ENCODE measurements around the gene PDE4D. TPM values are rescaled to one million over a fixed set of nuclear protein-coding genes. Genes with fewer than 3 reads are reported as not detected.

Gene PDE4D
- total and polyA plus RNA-seq, 2 donors (not counting 1 experiment from before 2014, with no cell fraction given): 14.9 to 171 TPM

DNA sequence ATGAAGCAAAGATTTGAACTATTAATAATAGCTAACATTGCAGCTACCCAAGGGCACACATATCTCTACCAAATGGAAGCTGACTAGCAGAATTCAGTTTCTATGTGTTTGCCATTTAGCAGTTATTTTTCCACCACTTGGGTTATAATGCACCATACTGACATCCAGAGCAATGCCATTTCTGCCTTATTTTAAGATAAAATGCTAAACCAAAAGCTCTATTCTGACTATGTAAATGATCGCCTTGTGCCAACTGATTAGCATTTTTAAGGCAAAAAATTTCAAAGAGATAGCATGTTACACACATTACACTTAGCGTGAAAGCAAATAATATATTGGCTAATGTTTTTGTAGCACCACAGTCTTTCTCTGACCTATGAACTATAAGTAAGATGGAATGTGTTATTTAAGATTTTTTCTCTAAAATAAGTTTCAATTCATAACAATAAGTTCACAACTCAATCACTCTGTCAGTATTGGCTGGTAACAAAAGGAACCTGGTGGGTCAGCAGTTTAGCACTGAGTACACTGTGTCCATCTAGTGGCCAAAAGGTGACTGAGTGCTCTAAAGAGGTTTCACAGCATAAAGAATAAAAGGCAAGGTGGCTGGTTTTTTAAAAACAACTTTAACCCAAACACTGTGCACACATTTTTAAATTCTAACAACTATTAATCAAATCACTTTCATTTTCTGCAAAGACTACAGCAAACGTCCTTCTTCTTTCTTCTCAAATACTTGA is 443.5 kb downstream of the PDE4D start:
- Histone ChIP-seq H3K9ac (ENCODE audit: low read length) (no peak overlapping the region), H2AFZ (ENCODE audit: insufficient read depth, low read depth, low read length, poor library complexity, severe bottlenecking) (no peak overlapping the region), H3K4me1 (ENCODE audit: control insufficient read depth in 2 of 2, insufficient read depth in 2 of 2, low read length in 2 of 2) (no peaks in the 10 kb centered on the region), H3K27ac (ENCODE audit: low read length in 2 of 2) (no peak overlapping the region), H3K4me3 (ENCODE audit: control extremely low read depth in 1 of 5, extremely low read depth in 1 of 5, insufficient read depth in 1 of 5, low read depth in 2 of 5, low read length in 4 of 5) (no peak overlapping the region), H3K79me2 (ENCODE audit: control insufficient read depth, insufficient read depth, low read length) (no peaks in the 10 kb centered on the region), H3K9me3 (ENCODE audit: control extremely low read depth in 1 of 3, control insufficient read depth in 2 of 3, insufficient read depth in 1 of 3, low read length in 2 of 3) (no peaks in the 10 kb centered on the region), H3K4me2 (replicated peaks; ENCODE audit: low read depth, low read length, poor library complexity, severe bottlenecking) (no peak overlapping the region), H4K20me1 (ENCODE audit: control insufficient read depth, insufficient read depth, low read length, poor library complexity, severe bottlenecking) (no peaks in the 10 kb centered on the region), H3K27me3 (replicated peaks in 1 of 4; ENCODE audit: control extremely low read depth in 1 of 4, control insufficient read depth in 3 of 4, insufficient read depth in 4 of 4, low read length in 3 of 4) (no peaks in the 10 kb centered on the region), H3K36me3 (replicated peaks in 1 of 2; ENCODE audit: control extremely low read depth in 1 of 2, control insufficient read depth in 1 of 2, extremely low read depth in 1 of 2, insufficient read depth in 2 of 2, low read length in 1 of 2) (no peaks in the 10 kb centered on the region)
- Mint-ChIP-seq H3K27ac (no peak overlapping the region), H3K27me3 (no peaks in the 10 kb centered on the region), H3K4me3 (no peak overlapping the region), H3K9me3 (ENCODE audit: insufficient read depth) (no peaks in the 10 kb centered on the region), H3K4me1 (no peaks in the 10 kb centered on the region)
- no peak for ATAC-seq (ENCODE audit: low read depth)
- ChIA-PET CTCF (interaction anchor here (1.2 kb wide), 1 partner anchor 13 kb away, joined by 4 read pairs; no protein-coding TSS in a partner anchor), POLR2A (no interaction called here)
- DNase-seq: no peak
- TF ChIP-seq EZH2 (IDR thresholded peaks at IDR 0.05; ENCODE audit: borderline replicate concordance, insufficient read depth, low read depth, low read length, poor library complexity, severe bottlenecking): no peak
- TF ChIP-seq, protein P1, sequence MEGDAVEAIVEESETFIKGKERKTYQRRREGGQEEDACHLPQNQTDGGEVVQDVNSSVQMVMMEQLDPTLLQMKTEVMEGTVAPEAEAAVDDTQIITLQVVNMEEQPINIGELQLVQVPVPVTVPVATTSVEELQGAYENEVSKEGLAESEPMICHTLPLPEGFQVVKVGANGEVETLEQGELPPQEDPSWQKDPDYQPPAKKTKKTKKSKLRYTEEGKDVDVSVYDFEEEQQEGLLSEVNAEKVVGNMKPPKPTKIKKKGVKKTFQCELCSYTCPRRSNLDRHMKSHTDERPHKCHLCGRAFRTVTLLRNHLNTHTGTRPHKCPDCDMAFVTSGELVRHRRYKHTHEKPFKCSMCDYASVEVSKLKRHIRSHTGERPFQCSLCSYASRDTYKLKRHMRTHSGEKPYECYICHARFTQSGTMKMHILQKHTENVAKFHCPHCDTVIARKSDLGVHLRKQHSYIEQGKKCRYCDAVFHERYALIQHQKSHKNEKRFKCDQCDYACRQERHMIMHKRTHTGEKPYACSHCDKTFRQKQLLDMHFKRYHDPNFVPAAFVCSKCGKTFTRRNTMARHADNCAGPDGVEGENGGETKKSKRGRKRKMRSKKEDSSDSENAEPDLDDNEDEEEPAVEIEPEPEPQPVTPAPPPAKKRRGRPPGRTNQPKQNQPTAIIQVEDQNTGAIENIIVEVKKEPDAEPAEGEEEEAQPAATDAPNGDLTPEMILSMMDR (IDR thresholded peaks at IDR 0.05): no peak
- intact Hi-C loops (cut with micrococcal nuclease): no loop called here
- 80% methylated on average over 1 of the region's 3 CpGs for WGBS (ENCODE audit: insufficient coverage)

DNA sequence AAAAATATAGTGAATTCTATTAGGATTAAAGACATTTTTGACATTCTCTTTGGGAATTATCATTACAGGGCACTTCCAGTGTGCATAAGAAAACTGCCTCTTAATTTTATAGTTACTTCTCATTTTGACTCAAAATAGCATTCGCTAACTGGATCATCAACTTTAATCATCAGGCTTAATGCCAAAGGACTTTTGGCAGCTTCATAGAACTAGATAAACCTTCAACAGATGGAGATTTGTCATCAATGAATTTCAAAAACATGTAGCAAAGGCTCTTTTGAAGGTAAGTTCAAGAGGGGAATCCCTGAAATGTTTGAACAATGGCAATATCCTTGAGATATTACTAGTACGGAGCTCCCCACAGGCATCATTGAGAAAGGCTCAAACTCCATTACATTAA is 447.2 kb downstream of the PDE4D start:
- DNase-seq (no peak), ATAC-seq (ENCODE audit: low read depth) (no peak)
- Histone ChIP-seq H3K36me3 (replicated peaks in 1 of 2; ENCODE audit: control extremely low read depth in 1 of 2, control insufficient read depth in 1 of 2, extremely low read depth in 1 of 2, insufficient read depth in 2 of 2, low read length in 1 of 2) (no peaks in the 10 kb centered on the region), H3K9ac (ENCODE audit: low read length) (no peak overlapping the region), H3K9me3 (ENCODE audit: control extremely low read depth in 1 of 3, control insufficient read depth in 2 of 3, insufficient read depth in 1 of 3, low read length in 2 of 3) (no peaks in the 10 kb centered on the region), H3K27me3 (replicated peaks in 1 of 4; ENCODE audit: control extremely low read depth in 1 of 4, control insufficient read depth in 3 of 4, insufficient read depth in 4 of 4, low read length in 3 of 4) (no peaks in the 10 kb centered on the region), H3K4me2 (replicated peaks; ENCODE audit: low read depth, low read length, poor library complexity, severe bottlenecking) (no peak overlapping the region), H4K20me1 (ENCODE audit: control insufficient read depth, insufficient read depth, low read length, poor library complexity, severe bottlenecking) (no peaks in the 10 kb centered on the region), H3K4me1 (ENCODE audit: control insufficient read depth in 2 of 2, insufficient read depth in 2 of 2, low read length in 2 of 2) (no peaks in the 10 kb centered on the region), H2AFZ (ENCODE audit: insufficient read depth, low read depth, low read length, poor library complexity, severe bottlenecking) (no peak overlapping the region), H3K27ac (ENCODE audit: low read length in 2 of 2) (no peak overlapping the region), H3K4me3 (ENCODE audit: control extremely low read depth in 1 of 5, extremely low read depth in 1 of 5, insufficient read depth in 1 of 5, low read depth in 2 of 5, low read length in 4 of 5) (no peak overlapping the region), H3K79me2 (ENCODE audit: control insufficient read depth, insufficient read depth, low read length) (no peaks in the 10 kb centered on the region)
- Mint-ChIP-seq H3K4me1 (no peaks in the 10 kb centered on the region), H3K27me3 (no peaks in the 10 kb centered on the region), H3K9me3 (ENCODE audit: insufficient read depth) (no peaks in the 10 kb centered on the region), H3K27ac (no peak overlapping the region), H3K4me3 (no peak overlapping the region)
- WGBS (ENCODE audit: insufficient coverage): 100% methylated on average over 1 of the region's 2 CpGs
- CTCF ChIA-PET: no interaction called here
- intact Hi-C loops (cut with micrococcal nuclease): no loop called here
- TF ChIP-seq, protein P1 (IDR thresholded peaks at IDR 0.05): no peak
- TF ChIP-seq EZH2 (IDR thresholded peaks at IDR 0.05; ENCODE audit: borderline replicate concordance, insufficient read depth, low read depth, low read length, poor library complexity, severe bottlenecking): no peak
- POLR2A ChIA-PET: no interaction called here
